ENCODE data around the gene NPR3.

- TF ChIP-seq CTCF (IDR thresholded peaks at IDR 0.05) (no peak), POLR2A (IDR thresholded peaks at IDR 0.05) (no peak)
Measured at GRCh38 chr5:32664523-32664922, 46.6 kb upstream of the NPR3 start.
